ENCODE data around the gene MED10. TPM values are rescaled to one million over a fixed set of nuclear protein-coding genes. Genes with fewer than 3 reads are reported as not detected.

MED10 gene
- total and polyA plus RNA-seq, 2 experiments from 2014 or later, result 15.8 to 63.9 TPM

- Histone ChIP-seq H3K9me3 (ENCODE audit: low read depth) (no peaks in the 10 kb centered on the region), H3K27ac (no peak overlapping the region), H3K27me3 (no peaks in the 10 kb centered on the region), H3K4me1 (ENCODE audit: low read depth) (no peaks in the 10 kb centered on the region), H3K36me3 (no peaks in the 10 kb centered on the region), H3K4me3 (no peak overlapping the region)
- DNase-seq (ENCODE audit: low read depth in 1 of 2, low spot score in 1 of 2), result no peak
- TF ChIP-seq, protein P1, sequence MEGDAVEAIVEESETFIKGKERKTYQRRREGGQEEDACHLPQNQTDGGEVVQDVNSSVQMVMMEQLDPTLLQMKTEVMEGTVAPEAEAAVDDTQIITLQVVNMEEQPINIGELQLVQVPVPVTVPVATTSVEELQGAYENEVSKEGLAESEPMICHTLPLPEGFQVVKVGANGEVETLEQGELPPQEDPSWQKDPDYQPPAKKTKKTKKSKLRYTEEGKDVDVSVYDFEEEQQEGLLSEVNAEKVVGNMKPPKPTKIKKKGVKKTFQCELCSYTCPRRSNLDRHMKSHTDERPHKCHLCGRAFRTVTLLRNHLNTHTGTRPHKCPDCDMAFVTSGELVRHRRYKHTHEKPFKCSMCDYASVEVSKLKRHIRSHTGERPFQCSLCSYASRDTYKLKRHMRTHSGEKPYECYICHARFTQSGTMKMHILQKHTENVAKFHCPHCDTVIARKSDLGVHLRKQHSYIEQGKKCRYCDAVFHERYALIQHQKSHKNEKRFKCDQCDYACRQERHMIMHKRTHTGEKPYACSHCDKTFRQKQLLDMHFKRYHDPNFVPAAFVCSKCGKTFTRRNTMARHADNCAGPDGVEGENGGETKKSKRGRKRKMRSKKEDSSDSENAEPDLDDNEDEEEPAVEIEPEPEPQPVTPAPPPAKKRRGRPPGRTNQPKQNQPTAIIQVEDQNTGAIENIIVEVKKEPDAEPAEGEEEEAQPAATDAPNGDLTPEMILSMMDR (IDR thresholded peaks at IDR 0.05; ENCODE audit: low read depth, low read length), result no peak
Observed at GRCh38 chr5:6419340-6419852, 41.0 kb upstream of the MED10 start.

GRCh38 chr5:6418679-6419276 lies 40.4 kb upstream of the MED10 start:
- Histone ChIP-seq H3K27ac (no peak overlapping the region), H3K36me3 (no peaks in the 10 kb centered on the region), H3K4me1 (ENCODE audit: low read depth) (no peaks in the 10 kb centered on the region), H3K4me3 (no peak overlapping the region), H3K27me3 (no peaks in the 10 kb centered on the region), H3K9me3 (ENCODE audit: low read depth) (no peaks in the 10 kb centered on the region)
- TF ChIP-seq, protein P1 (IDR thresholded peaks at IDR 0.05; ENCODE audit: low read depth, low read length), result no peak
- DNase-seq (ENCODE audit: low read depth in 1 of 2, low spot score in 1 of 2), result no peak

DNA sequence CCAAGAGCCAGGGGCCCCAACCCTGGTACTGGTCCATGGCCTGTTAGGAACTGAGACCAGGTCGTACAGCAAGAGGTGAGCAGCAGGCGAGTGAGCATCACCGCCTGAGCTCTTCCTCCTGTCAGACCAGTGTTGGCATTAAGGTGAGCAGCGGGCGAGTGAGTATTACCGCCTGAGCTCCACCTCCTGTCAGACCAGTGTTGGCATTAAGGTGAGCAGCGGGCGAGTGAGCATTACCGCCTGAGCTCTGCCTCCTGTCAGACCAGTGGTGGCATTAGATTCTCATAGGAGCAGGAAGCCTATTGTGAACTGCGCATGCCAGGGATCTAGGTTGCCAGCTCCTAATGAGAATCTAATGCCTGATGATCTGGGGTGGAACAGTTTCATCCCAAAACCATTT lies 39.3 kb upstream of the MED10 start:
- Histone ChIP-seq H3K27me3 (no peaks in the 10 kb centered on the region), H3K36me3 (no peaks in the 10 kb centered on the region), H3K27ac (no peak overlapping the region), H3K4me1 (ENCODE audit: low read depth) (no peaks in the 10 kb centered on the region), H3K9me3 (ENCODE audit: low read depth) (no peaks in the 10 kb centered on the region), H3K4me3 (no peak overlapping the region)
- DNase-seq (ENCODE audit: low read depth in 1 of 2, low spot score in 1 of 2), result no peak
- TF ChIP-seq, protein P1 (IDR thresholded peaks at IDR 0.05; ENCODE audit: low read depth, low read length), result no peak

GRCh38 chr5:6412811-6413210 lies 34.5 kb upstream of the MED10 start:
- H3K27ac ChIP-seq, result no peak overlapping the region
- H3K36me3 ChIP-seq, result no peaks in the 10 kb centered on the region
- TF ChIP-seq, protein P1 (IDR thresholded peaks at IDR 0.05; ENCODE audit: low read depth, low read length), result no peak
- no peak for DNase-seq (ENCODE audit: low read depth in 1 of 2, low spot score in 1 of 2)
- H3K27me3 ChIP-seq, result no peaks in the 10 kb centered on the region
- no peaks in the 10 kb centered on the region for H3K4me1 ChIP-seq (ENCODE audit: low read depth)
- H3K9me3 ChIP-seq (ENCODE audit: low read depth), result no peaks in the 10 kb centered on the region
- no peak overlapping the region for H3K4me3 ChIP-seq

DNA sequence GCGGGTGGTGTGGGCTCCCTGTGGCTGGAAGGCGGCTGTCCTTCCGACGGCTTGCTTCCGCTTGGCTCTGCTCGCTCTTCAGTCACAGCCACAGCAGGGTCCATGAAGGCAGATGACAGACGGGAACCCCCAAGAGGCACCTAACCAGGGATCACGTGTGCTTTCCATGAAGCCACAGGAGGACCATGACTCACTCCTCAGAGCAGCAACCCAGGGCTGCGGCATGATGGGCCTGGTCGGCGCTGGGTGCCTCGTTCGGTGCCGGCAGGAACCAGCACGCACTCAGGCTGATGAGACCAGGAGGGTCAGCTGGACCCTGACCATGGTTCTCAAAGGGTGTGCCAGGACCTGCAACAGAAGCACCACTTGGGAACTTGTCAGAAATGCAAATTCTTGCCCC lies 32.8 kb upstream of the MED10 start:
- no peak for DNase-seq (ENCODE audit: low read depth in 1 of 2, low spot score in 1 of 2)
- H3K36me3 ChIP-seq, result no peaks in the 10 kb centered on the region
- TF ChIP-seq, protein P1 (IDR thresholded peaks at IDR 0.05; ENCODE audit: low read depth, low read length), result no peak
- no peaks in the 10 kb centered on the region for H3K9me3 ChIP-seq (ENCODE audit: low read depth)
- no peak overlapping the region for H3K4me3 ChIP-seq
- no peaks in the 10 kb centered on the region for H3K27me3 ChIP-seq
- H3K4me1 ChIP-seq (ENCODE audit: low read depth), result no peaks in the 10 kb centered on the region
- no peak overlapping the region for H3K27ac ChIP-seq

Data from cardiac muscle cell (in vitro differentiated cells and primary cell).